Naive thymus-derived CD4-positive, alpha-beta T cell (primary cell): Measurements from ENCODE around the gene CCK. TPM values are rescaled to one million over a fixed set of nuclear protein-coding genes. Genes with fewer than 3 reads are reported as not detected.

ENCODE experiments used
- polyA plus RNA-seq, 2 donors: library from polyadenylated mRNA; unstranded; fragments of 300-500 nt; fragmentation: Illumina TruSeq; gene quantifications; one replicate each; pipeline ENCODE4 v1.2.3, GENCODE V29; 2021
- total RNA-seq, 6 experiments: library from RNA in 5 of 6; stranded (reverse) in 5 of 6; gene quantifications; 1 replicate in 5 of 6; 2 replicates in 1 of 6; pipeline ENCODE4 v1.2.3 and lab custom pipeline; 2021 to 2026

Gene CCK
- total and polyA plus RNA-seq, 7 experiments from 2014 or later = not detected

Other genes starting within 250 kb of the CCK start
- 10 to 100 TPM; 13.2 to 30.4 (median 20.4) TPM for gene TRAK1, start 174.8 kb downstream of the CCK start, total RNA-seq
- 1 to 10 TPM; 4.8 to 5.8 TPM for gene TRAK1, start 174.8 kb downstream of the CCK start, polyA plus RNA-seq
- not detected for gene LYZL4, start 144.4 kb upstream of the CCK start, total RNA-seq
- gene LYZL4, start 144.4 kb upstream of the CCK start, polyA plus RNA-seq = not detected
- gene VIPR1, start 236.5 kb upstream of the CCK start, total RNA-seq = 100 to 1,000 TPM in 2 of 5 experiments, 10 to 100 TPM in 2, 1 to 10 TPM in 1; 8.0 to 133 (median 70.5) TPM
- gene VIPR1, start 236.5 kb upstream of the CCK start, polyA plus RNA-seq = 10 to 100 TPM; 30.5 to 44.8 TPM